Pons (tissue), 1 donor: ENCODE data around the gene CCRL2.

ENCODE experiments used
- DNase-seq: peaks from one replicate; pipeline ENCODE4 v3.0.0-alpha.2; 2016; ENCODE audit warnings: low spot score

The CCRL2 gene, protein sequence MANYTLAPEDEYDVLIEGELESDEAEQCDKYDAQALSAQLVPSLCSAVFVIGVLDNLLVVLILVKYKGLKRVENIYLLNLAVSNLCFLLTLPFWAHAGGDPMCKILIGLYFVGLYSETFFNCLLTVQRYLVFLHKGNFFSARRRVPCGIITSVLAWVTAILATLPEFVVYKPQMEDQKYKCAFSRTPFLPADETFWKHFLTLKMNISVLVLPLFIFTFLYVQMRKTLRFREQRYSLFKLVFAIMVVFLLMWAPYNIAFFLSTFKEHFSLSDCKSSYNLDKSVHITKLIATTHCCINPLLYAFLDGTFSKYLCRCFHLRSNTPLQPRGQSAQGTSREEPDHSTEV

DNA sequence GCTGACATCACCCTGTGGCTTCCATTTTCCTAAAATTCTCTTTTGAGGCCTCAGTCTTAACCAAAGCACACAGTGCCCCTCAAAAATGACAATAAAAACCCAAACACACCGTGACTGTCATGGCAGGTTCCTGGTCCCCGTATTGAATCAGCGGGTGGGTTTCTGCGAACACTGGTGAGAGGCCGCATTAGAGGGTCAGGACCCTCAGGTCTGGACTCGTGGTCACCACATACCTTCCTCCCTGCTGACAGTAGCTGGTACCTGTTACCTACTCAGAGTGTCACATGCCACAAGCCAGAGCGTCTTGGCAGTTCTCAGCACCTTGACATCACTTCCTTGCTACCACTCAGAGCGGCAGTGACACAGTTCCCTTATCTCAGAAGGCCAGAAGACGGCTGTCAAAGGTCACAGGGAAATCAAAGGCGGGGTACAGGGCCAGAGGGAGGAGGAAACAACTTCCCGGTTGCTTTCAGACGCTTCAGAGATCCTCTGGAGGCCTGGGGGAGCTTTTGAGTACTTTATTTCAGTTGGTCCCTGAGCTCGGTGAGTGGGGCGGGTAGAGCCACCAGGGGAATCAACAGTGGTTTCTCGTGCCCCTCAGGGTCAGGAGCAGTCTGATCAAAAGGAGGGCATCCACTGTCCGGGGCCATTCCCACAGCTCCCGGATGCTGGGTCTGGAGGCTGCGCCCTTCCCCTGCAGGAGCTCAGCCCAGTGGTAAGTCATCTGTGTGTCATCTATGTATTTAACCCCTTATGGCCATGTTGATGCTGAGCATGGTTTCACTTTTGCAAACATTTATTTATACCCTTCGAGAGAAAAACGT is at the start of gene CCRL2, which contains the start of gene CCR5AS:
Gene CCRL2 (plus strand): TSS at position 472 of the 824 bp plus-strand sequence. CDS start 821 bp downstream, outside the sequence.
Gene CCR5AS (minus strand): TSS at position 279 of the 824 bp plus-strand sequence.
- DNase-seq: peak; percentile 75

- no peak for DNase-seq
These were observed 48.6 kb upstream of the CCRL2 start for GRCh38 chr3:46358466-46358865.

- peak; percentile 78 for DNase-seq
These were observed 47.1 kb upstream of the CCRL2 start for GRCh38 chr3:46359733-46360493.

DNA sequence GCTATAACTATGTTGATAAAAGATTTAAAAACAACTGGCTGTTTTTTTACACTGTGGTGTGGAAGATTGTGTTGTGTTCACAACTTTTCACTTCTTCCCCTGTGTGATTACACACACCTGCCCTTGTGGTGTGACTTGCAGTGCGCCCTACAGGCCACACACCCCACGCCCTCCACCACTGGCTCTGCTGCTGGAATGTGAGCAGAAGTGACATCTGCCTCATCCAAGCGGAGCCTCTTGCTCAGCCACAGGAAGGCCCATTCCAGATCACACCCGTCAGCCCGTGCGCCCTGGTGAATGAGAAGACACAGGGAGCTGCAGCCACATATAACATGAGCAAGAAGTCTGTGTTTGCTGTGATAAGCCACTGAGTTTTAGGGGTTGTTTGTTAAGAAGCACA is 46.2 kb upstream of the CCRL2 start:
- no peak for DNase-seq

DNA sequence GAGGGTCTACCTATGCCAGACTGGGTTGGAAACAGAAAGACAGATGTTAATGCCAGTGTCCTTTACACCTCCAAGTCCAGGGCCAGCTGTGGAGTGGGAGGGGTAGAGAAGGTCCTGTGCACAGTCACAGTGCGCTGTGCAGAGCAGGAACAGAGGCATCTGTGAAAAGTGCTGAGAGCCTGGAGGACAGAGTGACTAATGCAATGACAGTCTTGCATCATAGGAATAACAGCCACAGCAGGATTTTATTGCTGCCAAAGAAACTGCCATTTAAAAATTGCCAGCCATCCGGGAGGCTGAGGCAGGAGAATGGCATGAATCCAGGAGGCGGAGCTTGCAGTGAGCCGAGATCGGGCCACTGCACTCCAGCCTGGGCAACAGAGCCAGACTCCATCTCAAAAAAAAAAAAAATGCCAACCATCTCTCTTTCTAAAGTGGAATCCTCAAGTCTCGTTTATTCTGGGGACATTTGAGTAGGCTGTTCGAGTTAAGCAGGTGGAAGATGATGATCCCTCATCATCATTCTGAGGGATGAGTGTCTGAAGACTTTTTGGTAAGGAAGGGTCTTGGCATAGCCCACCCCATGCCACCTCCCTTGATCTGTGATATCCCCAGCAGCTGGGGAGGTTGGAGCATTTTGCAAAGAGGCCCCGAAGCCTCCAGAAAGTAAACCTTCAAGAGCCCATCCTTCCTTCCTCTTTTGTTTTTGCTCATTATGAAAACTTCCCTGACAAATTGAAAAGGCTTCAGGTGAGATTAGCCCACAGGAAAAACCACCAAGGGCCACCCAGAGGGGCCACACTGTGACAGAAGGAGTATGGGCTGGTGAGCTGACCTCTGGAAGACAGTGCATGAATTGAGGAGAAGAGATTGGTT is 45.4 kb upstream of the CCRL2 start:
- DNase-seq: no peak

DNA sequence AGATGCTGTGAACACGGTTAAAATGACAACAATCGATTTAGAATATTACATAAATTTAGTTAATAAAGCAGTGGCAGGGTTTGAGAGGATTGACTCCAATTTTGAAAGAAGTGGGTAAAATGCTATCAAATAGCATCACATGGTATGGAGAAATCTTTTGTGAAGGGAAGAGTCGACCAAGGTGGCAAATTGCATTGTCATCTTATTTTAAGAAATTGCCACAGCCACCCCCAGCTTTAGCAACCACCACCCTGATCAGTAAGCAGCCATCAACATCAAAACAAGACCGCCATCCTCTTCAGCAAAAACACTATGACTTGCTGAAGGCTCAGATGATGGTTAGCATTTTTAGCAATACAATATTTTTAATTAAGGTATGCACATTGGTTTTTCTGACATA is 42.0 kb upstream of the CCRL2 start:
- DNase-seq: no peak

GRCh38 chr3:46365737-46366524 is 41.1 kb upstream of the CCRL2 start:
- DNase-seq: no peak

GRCh38 chr3:46367811-46368210 is 39.2 kb upstream of the CCRL2 start:
- DNase-seq: no peak

- peak; percentile 83 for DNase-seq
These were observed 38.5 kb upstream of the CCRL2 start for GRCh38 chr3:46368569-46368968.

- no peak for DNase-seq
These were observed 37.9 kb upstream of the CCRL2 start for GRCh38 chr3:46369151-46369550.

GRCh38 chr3:46369675-46370132 is 37.4 kb upstream of the CCRL2 start:
- no peak for DNase-seq

GRCh38 chr3:46370839-46371518 is 36.1 kb upstream of the CCRL2 start, which contains the start of gene CCR5:
Gene CCR5 (plus strand): TSS chr3:46370946. CDS start chr3:46372903, 1,957 bp downstream.
- peak; percentile 31 for DNase-seq

- no peak for DNase-seq
These were observed 35.3 kb upstream of the CCRL2 start for GRCh38 chr3:46371519-46372340.

DNA sequence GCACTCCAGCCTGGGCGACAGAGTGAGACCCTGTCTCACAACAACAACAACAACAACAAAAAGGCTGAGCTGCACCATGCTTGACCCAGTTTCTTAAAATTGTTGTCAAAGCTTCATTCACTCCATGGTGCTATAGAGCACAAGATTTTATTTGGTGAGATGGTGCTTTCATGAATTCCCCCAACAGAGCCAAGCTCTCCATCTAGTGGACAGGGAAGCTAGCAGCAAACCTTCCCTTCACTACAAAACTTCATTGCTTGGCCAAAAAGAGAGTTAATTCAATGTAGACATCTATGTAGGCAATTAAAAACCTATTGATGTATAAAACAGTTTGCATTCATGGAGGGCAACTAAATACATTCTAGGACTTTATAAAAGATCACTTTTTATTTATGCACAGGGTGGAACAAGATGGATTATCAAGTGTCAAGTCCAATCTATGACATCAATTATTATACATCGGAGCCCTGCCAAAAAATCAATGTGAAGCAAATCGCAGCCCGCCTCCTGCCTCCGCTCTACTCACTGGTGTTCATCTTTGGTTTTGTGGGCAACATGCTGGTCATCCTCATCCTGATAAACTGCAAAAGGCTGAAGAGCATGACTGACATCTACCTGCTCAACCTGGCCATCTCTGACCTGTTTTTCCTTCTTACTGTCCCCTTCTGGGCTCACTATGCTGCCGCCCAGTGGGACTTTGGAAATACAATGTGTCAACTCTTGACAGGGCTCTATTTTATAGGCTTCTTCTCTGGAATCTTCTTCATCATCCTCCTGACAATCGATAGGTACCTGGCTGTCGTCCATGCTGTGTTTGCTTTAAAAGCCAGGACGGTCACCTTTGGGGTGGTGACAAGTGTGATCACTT is 34.3 kb upstream of the CCRL2 start:
- peak; percentile 58 for DNase-seq

DNA sequence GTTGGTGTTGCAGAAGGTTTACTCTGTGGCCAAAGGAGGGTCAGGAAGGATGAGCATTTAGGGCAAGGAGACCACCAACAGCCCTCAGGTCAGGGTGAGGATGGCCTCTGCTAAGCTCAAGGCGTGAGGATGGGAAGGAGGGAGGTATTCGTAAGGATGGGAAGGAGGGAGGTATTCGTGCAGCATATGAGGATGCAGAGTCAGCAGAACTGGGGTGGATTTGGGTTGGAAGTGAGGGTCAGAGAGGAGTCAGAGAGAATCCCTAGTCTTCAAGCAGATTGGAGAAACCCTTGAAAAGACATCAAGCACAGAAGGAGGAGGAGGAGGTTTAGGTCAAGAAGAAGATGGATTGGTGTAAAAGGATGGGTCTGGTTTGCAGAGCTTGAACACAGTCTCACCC is 32.3 kb upstream of the CCRL2 start:
- DNase-seq: no peak

DNA sequence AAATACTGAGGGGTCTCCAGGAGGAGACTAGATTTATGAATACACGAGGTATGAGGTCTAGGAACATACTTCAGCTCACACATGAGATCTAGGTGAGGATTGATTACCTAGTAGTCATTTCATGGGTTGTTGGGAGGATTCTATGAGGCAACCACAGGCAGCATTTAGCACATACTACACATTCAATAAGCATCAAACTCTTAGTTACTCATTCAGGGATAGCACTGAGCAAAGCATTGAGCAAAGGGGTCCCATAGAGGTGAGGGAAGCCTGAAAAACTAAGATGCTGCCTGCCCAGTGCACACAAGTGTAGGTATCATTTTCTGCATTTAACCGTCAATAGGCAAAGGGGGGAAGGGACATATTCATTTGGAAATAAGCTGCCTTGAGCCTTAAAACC is 31.8 kb upstream of the CCRL2 start:
- DNase-seq: no peak

DNA sequence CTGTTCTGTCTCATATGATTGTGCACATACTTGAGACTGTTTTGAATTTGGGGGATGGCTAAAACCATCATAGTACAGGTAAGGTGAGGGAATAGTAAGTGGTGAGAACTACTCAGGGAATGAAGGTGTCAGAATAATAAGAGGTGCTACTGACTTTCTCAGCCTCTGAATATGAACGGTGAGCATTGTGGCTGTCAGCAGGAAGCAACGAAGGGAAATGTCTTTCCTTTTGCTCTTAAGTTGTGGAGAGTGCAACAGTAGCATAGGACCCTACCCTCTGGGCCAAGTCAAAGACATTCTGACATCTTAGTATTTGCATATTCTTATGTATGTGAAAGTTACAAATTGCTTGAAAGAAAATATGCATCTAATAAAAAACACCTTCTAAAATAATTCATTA is 31.2 kb upstream of the CCRL2 start:
- no peak for DNase-seq

DNA sequence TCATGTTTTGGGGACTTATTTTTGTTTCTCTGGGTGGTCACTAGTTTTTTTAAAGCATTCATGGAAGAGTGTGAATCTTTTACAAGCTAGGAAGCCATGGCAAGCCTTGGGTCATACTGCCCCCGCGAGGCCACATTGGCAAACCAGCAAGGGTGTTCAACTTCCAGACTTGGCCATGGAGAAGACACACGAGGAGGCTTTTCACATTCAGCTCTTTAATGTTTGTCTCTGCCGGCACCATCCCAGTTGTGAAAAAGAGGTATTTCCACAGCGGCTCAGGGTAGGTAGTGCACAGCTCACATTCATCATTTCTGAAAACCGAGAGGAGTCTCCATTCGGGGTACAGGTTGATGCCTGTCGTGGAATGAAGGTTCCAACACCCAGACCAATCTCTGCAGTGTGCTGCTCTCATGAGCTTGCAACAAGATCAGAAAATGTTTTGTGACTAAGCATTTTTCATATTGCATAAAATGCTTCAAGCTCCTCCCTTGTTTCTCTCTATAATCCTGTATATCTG is 28.6 kb upstream of the CCRL2 start:
- DNase-seq: peak; percentile 71
